HG03432 (cell line): ENCODE data around the gene EMX2.
"Not testable (repeated sequence)": the region's sequence is repeated elsewhere in the genome, so short reads cannot be mapped to it uniquely, and the experiment has no call there.

Experiments used
- ATAC-seq: cut with Tn5 transposase; IDR thresholded peaks from one replicate; pipeline ENCODE4 v1.9.1; 2021; ENCODE audit warnings: mild to moderate bottlenecking, moderate library complexity; ENCODE audit not compliant: unreplicated experiment

EMX2 gene

DNA sequence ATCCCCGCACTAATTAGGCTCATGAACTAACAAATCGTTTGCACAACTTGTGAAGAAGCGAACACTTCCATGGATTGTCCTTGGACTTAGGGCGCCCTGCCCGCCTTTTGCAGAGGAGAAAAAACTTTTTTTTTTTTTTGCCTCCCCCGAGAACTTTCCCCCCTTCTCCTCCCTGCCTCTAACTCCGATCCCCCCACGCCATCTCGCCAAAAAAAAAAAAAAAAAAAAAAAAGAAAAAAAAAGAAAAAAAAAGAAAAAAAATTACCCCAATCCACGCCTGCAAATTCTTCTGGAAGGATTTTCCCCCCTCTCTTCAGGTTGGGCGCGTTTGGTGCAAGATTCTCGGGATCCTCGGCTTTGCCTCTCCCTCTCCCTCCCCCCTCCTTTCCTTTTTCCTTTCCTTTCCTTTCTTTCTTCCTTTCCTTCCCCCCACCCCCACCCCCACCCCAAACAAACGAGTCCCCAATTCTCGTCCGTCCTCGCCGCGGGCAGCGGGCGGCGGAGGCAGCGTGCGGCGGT, at the start of gene EMX2:
TSS of gene EMX2 (plus strand) at position 41 of the 519 bp plus-strand sequence. CDS start 522 bp downstream, outside the sequence.
- ATAC-seq = no peak

DNA sequence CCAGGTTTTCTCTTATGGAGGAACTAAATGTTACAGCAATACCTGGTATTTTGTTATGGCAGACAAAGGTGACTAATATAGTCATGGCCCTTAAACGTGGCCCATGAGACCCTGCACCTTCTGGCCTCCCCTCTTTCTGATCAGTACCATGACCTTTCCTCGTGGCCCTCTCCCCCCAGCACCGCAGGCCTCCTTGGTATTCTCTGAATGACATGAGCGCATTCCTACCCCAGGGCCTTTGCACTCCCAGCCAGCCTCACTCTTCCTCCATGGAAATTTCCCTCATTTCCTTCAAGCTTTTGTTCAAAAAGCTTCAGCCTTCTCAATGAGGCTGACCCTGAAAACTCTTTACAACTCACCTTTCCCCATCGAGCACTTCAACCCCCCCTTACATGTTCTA, 46.5 kb upstream of the EMX2 start:
- no peak for ATAC-seq

DNA sequence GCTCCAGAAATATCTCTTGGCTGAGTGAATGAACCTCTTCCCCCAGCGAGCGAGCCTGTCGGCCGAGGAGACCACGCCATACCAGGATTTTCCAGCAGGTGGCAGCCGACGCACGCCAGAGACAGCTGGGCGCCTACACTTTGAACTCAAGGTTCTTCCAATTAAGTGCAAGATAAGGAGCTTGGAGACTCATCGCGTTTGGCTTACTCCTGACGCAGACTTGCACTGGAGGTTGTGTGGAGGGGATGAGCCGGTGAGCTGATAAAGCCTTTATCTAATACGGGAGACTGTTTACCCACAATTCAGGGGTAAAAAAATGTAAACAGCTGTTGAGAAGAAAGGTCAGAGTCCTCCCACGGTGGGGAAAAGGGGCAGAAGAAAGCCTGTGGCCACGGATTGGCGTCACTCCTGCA, 45.9 kb upstream of the EMX2 start:
- peak; percentile 90 for ATAC-seq

DNA sequence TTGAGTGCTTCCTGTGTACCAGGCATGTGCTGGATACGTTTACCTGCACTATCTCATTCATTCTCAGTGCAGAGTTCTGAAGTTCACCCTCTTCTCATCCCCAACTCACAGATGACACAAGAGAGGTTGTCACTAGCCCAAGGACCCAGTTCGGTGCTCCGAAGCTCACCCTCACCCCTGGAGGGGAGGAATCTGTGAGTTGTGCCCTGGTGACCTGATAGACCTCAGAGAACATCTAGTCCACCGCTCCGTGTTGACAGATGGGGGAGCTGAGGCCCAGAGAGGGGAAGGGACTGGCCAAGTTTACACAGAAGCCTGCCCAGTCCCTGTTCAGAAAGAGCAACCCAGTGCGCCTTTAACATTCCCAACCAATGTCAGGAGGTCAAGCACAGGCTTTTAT, 44.8 kb upstream of the EMX2 start:
- no peak for ATAC-seq

DNA sequence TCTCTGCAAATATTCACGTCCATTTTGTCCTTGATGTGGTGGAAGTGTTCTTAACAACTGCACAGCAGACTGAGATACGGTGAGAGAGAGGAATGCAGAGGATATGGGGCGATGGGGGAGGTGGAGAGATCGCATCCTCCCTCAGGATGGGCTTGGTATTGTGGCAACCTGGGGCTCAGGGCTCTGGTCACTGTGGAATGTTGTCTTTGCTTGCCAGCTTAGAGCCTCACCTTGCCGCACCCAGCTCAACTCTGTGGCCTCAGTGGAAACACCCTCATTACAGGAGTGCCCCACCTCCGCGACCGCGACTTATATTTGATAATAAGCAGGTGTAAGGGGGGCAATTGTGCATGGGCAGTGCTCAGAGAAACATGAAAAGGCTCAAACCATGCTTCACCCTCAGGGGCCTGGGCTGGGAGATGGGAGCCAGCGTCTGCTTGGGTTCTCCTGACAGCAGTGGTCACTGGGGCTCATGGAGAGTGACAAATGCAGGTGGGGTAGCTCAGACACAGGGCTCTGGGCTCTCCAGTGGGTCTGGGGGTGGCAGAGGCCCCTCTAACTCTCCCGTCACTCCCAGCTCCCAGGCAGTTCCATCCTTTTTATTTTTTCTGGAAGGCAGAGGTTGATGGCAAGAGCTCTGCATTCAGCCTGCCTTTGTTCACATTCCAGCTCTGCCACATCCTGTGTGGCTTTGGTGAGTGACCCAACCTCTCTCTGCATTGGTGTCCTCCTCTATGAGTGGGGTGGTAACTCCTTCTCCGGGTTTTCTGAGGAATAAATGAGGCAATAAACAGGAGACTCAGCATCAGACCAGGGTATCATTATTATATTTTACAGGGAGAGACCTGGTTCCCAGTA, 43.1 kb upstream of the EMX2 start:
- no peak for ATAC-seq

DNA sequence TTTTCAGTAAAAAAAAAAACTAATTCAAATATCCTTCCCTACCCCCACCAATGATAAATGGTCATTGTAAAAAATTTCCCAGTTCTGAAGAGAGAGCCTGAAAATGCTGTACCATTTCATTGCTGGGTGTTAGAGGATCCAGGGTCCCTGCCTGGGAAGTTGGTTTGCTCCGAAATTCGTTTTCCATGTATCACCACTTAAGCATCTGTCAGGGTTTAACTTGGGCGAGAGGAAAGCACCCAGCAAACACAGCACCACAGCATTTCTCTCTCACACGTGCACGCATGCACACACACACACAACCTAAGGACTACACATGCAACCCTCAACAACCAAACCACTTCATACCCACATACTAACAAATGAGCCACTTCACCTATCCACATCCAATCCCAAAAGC, 42.1 kb upstream of the EMX2 start:
- ATAC-seq = no peak

DNA sequence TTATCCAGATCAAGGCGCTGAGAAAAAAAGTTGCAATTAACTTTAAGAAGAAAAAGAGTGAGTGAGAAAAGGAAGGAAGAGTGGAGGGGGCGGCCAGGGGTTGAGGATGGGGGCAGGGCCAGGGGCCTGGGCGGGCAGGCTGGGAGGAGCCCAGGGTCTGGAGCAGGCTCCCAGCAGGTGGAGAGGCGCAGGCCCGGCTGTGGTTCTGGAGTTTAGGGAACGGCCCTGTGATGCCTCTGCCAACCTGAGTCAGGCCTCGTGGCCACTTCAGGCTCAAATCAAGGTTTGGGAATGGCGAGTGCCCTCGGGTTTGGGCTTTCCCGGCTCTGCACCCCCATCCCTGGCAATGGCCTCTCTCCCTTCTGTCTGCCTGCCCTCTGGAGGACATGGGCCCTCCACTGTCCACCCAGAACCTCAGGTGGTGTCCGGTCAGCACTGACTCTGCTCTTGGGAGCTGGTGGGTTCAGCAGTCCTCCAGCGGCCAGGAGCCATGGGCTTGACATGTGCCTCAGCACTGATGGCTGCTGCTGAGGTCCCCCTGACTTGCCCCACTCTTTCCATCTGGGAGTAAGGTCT, 41.0 kb upstream of the EMX2 start:
- ATAC-seq = no peak

DNA sequence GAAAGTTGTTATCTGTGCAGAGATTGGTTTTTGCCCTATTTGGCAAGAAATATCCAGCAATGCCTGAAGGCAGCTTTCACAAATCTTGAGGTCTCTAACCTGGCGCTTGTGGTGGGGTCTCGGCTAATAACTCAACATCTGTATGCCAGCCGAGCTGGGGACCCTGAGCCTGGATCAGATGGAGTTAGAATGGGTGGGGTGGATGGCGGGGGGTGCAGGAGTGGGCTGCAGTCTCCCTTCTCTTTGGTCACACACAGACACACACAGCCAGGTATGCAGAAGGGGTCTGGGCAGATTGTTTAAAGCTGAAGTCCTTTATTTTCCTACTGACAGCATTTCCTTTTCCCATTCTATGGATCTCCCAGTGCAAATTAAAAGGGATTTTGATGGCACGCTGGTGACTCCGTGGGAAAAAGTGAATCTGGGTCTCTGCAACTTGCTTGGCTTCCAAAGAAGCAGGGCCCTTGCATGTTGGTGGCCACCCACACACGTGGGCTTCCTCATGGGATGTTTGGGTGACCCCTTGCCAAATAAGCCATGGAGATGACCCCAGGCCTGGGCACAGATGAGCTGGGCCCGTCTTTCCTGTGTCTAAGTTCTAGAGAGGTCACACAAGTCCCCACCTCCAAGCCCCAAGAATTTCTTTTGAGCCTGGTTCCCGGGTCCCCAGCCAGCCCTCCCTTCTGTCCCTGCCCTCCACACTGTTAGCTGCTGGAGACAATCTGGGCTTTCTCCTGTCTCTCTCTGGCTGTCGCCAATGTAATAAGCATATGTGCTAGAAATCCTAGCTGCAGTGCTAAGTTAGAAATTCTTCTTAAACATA, 39.9 kb upstream of the EMX2 start:
- peak; percentile 27 for ATAC-seq

DNA sequence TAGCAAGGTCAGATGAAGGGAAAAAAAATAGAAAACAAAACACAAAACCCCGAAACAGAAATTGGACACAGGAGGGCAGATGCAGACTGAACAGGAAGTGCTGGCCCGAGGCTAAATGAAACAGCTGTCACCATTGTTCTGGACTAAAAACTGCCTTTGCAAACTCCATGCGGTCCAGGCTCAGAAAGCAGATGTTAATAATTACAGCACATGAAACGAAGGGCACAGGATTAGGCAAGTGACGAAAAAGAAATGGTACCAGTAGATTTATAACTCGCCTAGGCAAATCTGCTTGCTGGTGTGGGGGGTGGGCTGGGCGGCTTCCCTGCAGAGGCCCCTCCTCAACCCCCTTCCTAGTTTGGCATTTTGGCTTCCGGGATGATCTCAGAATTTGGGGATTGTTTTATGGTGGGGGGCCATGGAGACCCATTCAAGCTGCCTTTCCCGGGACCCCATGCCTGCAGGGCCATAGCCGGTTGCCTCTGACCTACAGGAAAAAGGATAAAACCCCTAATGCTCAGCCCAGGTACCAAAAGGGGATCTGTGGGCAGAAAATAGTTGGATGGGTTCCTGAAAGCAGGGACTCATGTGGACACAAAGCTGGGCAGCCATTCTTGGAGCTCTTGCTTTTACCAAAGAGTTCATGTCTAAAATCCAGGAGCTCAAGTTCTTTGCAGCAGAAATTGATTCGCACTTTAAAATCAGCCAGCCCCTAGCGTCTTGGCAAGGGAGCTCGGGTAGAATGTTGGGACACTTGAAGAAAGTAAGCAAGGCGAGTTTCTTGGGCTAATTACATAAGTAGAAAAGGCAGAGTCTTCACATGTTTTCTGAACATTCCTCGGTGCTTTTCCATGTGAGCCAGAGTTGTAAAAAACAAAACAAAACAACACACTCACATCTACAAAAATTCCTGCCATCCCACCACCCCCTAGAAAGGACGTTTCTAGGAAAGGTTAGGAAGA, 39.0 kb upstream of the EMX2 start:
- ATAC-seq = peak; percentile 93

DNA sequence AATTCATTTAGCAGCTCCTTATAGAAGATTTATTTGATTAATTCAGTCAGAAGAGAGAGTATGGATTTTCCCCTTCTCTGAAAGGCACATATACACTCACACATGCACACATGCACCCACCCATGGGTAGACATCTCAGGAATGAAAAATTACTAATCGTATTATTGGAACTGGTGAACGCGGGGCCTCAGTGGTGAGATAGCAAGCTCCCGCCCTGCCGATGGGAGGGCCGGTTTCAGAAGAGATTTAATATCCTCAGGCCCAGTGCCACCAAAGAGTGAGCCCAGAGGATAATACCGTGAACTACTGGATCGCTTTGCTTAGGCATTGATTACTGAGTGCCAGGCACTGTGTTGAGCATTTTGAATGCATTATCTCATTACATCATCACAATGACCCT, 38.0 kb upstream of the EMX2 start:
- no peak for ATAC-seq

DNA sequence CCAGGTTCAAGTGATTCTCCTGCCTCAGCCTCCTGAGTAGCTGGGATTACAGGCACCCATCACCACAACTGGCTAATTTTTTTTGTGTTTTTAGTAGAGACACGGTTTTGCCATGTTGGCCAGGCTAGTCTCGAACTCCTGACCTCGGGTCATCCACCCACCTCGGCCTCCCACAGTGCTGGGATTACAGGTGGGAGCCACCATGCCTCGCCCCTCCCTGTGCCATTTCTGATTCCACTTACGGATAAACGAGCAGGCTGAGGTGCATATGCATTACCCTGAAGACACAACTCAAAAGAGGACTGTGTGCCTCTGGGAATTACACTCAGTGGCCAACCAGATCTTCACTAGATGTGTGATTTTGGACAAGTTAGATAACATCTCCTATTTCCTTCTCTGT, 35.5 kb upstream of the EMX2 start:
- ATAC-seq = not testable (repeated sequence)

DNA sequence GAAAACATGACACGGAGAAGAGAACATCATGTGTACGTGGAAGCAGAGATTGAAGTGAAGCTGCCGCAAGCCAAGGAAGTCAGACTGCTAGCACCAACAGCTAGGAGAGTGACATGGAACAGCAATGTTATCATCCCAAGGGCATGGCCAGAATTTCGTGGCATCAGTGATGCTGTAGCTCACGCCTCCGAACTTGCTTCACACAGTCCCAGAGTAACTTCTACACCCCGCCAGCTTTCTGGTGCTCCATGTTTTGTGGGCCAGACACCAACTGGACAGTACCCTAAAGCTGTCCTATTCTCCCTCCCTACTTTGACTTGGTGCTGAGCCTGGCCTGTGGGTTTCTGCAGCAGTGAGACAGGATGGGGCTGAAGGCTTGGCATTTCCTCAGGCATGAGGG, 33.0 kb upstream of the EMX2 start:
- no peak for ATAC-seq

DNA sequence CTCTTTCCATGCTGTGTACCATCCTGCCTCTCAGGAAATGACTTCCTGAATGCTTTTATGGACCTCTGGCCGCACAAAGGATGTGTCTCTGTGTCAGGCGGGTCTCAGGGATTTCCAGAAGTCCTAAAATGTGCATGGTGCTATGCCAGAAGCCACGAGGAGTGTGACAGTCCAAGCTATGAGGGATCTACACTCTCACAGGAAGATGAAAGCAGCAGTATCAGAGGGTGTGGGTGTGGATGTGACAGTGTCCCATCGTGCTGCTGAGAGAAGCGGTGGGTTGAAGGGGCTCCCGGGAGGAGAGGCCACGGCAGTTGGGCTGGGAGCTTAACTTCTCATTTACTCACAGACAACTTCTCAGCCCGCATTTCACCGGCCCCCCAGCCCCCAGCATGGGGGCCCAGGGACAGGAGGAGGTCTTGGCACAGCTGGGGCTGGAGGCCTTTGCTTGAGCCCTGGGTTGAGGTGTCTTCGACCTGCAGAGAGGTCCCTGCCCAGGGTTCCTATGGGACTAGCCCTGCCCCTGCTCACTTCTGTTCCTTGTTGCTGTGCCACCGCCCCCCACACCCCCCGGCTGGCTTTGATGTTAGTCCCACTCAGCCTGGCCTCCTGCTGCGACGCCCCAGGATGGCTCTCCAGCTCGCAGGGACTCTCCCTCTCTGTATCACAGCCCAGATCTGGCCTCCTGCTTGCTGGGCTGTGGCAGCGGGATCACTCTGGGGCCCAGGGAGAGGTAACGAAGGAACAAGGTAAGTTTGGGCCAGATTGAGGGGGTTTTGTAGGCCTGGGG, 30.8 kb upstream of the EMX2 start:
- no peak for ATAC-seq

DNA sequence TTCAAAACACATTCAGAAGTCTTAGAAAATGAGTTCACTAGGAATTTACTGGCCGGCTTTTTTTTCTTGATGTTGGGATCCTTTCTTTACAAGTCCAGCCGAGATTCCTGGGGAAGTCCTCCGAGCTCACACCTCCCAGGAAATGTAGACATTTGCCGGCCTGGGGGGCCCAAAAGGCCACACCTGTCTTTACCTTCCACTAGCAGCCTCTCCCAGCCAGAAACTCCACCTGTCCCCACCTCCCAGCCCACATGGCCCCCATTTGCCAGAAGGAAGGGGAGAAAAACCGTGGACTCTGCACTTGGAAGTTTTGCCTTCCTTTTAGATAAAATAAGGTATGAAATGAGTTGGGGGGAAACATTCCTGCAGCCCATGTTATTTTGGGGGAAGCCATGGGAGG, 27.6 kb upstream of the EMX2 start:
- ATAC-seq = no peak

DNA sequence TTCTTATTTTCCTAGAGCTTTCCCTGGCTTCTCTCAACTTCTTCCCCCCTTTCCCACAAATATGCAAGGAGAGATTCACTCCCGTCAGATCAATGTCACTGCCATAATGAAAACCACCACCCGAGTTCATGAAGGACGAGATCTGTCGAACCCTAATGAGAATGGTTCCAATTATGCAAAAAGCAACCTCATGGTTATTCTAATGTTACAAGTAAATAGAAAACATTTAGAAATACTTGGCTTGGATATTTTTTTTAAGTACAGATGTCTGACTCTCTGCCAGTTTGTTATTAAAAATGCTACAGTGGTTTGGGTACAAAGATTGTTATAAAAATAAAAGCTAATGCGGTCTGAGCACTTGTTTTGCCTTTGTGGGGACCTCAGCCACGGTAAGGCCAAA, 25.9 kb upstream of the EMX2 start:
- ATAC-seq = no peak

DNA sequence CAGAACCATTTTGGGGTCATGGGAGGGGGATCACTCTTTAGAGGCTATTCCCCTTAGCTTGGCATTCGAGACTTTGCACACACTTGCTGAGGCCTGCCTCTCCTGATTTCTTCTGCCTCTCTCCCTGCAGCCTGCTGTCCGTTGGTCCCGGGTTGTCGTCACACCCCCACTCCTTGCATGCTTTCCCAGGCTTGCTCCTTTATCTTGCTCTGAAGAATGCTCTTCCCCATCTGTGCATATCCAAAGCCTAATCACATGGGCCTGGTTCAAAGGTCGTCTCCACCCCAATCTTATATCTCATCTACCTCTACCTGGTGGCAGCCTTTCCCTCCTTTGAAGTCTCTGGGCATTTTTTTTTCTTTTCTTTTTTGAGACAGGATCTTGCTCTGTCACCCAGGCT, 24.3 kb upstream of the EMX2 start:
- ATAC-seq = no peak

DNA sequence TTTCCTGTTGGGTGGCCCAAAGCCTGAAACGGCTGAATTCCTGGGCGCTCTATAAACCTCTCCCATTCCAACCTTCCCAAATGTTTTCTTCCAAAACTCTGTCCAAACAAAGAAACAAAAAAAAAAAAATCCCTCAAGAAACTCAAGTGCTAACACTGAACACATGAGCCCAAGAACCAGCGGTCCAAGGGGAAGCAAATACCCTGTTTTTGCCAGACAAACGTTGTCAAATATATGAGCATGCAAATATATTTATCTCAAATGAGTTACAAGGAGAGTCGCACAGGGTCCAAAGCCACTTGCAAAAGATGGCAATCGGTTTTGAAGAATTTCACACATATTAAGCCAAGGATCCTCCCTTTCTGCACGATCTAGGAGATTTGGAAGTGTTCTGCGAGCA, 23.3 kb upstream of the EMX2 start:
- ATAC-seq = no peak

DNA sequence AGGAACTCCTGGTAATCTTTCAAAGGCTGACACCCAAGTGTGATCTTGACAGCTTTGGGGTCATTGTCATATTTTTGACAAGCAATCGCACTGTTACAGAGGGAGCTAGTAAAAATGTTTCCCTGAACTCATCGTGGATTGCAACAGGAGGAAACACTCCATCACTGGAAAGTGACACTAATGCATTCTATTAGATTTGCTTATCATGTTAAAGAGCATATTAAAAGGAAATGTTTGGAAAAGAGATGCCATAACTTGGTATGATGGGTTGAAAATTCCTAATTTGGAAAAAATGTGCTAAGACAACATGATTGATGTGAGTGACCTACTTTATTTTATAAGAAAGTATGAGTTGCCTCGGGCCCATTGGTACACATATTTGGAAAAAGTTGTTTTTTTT, 22.7 kb upstream of the EMX2 start:
- ATAC-seq = no peak

DNA sequence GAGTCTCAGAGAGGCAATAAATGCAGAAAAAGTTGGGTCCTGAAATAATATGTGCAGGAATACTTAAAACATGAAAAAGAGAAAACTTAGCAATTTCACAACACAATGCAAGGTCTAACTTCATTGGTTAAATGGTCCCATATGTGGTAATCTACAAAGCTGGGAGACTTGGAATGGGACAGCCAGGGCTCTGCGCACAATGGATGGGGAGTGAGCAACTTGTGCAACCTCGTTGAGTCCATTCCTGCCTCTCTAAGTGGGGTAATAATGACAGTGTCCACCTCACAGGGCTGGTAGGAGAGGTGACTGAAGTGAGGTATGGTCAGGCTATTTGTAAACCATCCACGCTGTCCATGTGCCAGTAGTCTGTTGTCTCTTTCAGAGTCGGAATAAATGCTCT, 11.8 kb upstream of the EMX2 start:
- ATAC-seq = no peak
